Panc1 (cell line): ENCODE data around the gene BRD4.

Source experiments
- CTCF ChIP-seq: fragments of 450-650 bp; IDR thresholded peaks from 2 replicates; pipeline ENCODE4 v1.5.1; 2017; ENCODE audit warnings: mild to moderate bottlenecking
- REST ChIP-seq, 2 experiments: IDR thresholded peaks; 2 replicates each; pipeline ENCODE4 v1.6.1; 2011 to 2012; ENCODE audit warnings: low read depth in 2 of 2, control low read depth in 1 of 2, low read length in 1 of 2, mild to moderate bottlenecking in 1 of 2, moderate library complexity in 1 of 2; ENCODE audit not compliant: insufficient read depth in 1 of 2
- TCF7L2 ChIP-seq: IDR thresholded peaks from 2 replicates; pipeline ENCODE4 v1.6.1; 2011; ENCODE audit warnings: mild to moderate bottlenecking, low read depth, low read length, inconsistent platforms

- no peak for TF ChIP-seq TCF7L2
- no peak for TF ChIP-seq CTCF
- TF ChIP-seq REST (IDR thresholded peaks at IDR 0.05; ENCODE audit: insufficient read depth in 1 of 2, low read depth in 2 of 2, low read length in 1 of 2): no peak
Observed at GRCh38 chr19:15254547-15254946, 77.8 kb downstream of the BRD4 start.
